ENCODE data around the gene MS4A10. TPM values are rescaled to one million over a fixed set of nuclear protein-coding genes. Genes with fewer than 3 reads are reported as not detected.

Gene MS4A10
- total and polyA plus RNA-seq, 4 donors: not detected

- TF ChIP-seq REST (IDR thresholded peaks at IDR 0.05) (no peak), HNF4A (conservative IDR thresholded peaks at IDR 0.05) (no peak), HNF4G (IDR thresholded peaks at IDR 0.05) (no peak), RAD21 (IDR thresholded peaks at IDR 0.05) (no peak), ZBTB33 (IDR thresholded peaks at IDR 0.05) (no peak)
These were observed 8.0 kb upstream of the MS4A10 start (continued) for GRCh38 chr11:60777106-60777505.

- TF ChIP-seq TAF1 (conservative IDR thresholded peaks at IDR 0.05) (no peak), FOXA1 (IDR thresholded peaks at IDR 0.05) (no peak), SP1 (IDR thresholded peaks at IDR 0.05) (no peak), CTCF (IDR thresholded peaks at IDR 0.05; ENCODE audit: low read depth, low read length, missing input control) (no peak), YY1 (IDR thresholded peaks at IDR 0.05) (no peak), RAD21 (IDR thresholded peaks at IDR 0.05) (no peak), EGR1 (IDR thresholded peaks at IDR 0.05; ENCODE audit: low read depth in 2 of 2) (no peak)
- no peak overlapping the region for H3K4me3 ChIP-seq (ENCODE audit: low read depth in 1 of 3, low read length in 3 of 3)
- DNase-seq (ENCODE audit: low spot score): no peak
- H3K27ac ChIP-seq (ENCODE audit: low read depth in 1 of 2, low read length in 2 of 2): no peak overlapping the region
- H3K36me3 ChIP-seq (ENCODE audit: control insufficient read depth in 4 of 4, insufficient read depth in 3 of 4, low read depth in 1 of 4, low read length in 3 of 4): no peaks in the 10 kb centered on the region
- H3K9ac ChIP-seq (ENCODE audit: low read depth in 1 of 2, low read length in 2 of 2): no peak overlapping the region
- no peaks in the 10 kb centered on the region for H3K27me3 ChIP-seq (ENCODE audit: control insufficient read depth in 4 of 4, insufficient read depth in 4 of 4, low read length in 3 of 4)
- peaks cover 0 to 2% (median 0%) of the 10 kb centered on the region in 4 donors for H3K9me3 ChIP-seq (ENCODE audit: control insufficient read depth in 4 of 4, low read length in 3 of 4)
- WGBS: 63% methylated on average over 2 of the region's 2 CpGs
- H3K4me1 ChIP-seq (ENCODE audit: control insufficient read depth in 4 of 4, insufficient read depth in 4 of 4, low read length in 3 of 4): no peaks in the 10 kb centered on the region
These were observed 7.6 kb upstream of the MS4A10 start for GRCh38 chr11:60777572-60777971.

GRCh38 chr11:60780065-60780464 is 5.1 kb upstream of the MS4A10 start:
- Histone ChIP-seq H3K9ac (ENCODE audit: low read depth in 1 of 2, low read length in 2 of 2) (no peak overlapping the region), H3K36me3 (ENCODE audit: control insufficient read depth in 4 of 4, insufficient read depth in 3 of 4, low read depth in 1 of 4, low read length in 3 of 4) (no peaks in the 10 kb centered on the region), H3K4me1 (ENCODE audit: control insufficient read depth in 4 of 4, insufficient read depth in 4 of 4, low read length in 3 of 4) (no peaks in the 10 kb centered on the region), H3K27ac (ENCODE audit: low read depth in 1 of 2, low read length in 2 of 2) (no peak overlapping the region), H3K27me3 (ENCODE audit: control insufficient read depth in 4 of 4, insufficient read depth in 4 of 4, low read length in 3 of 4) (no peaks in the 10 kb centered on the region), H3K9me3 (ENCODE audit: control insufficient read depth in 4 of 4, low read length in 3 of 4) (peaks cover 0 to 2% (median 0%) of the 10 kb centered on the region in 4 donors), H3K4me3 (ENCODE audit: low read depth in 1 of 3, low read length in 3 of 3) (no peak overlapping the region)
- WGBS: 86% methylated on average over 2 of the region's 2 CpGs
- no peak for DNase-seq (ENCODE audit: low spot score)
- TF ChIP-seq GABPA (IDR thresholded peaks at IDR 0.05 in 1 of 2, conservative IDR thresholded peaks at IDR 0.05 in 1 of 2): no peak
- no peak for TF ChIP-seq JUND (IDR thresholded peaks at IDR 0.05)
- TF ChIP-seq MAX (IDR thresholded peaks at IDR 0.05): no peak
- TF ChIP-seq HNF4A (conservative IDR thresholded peaks at IDR 0.05): no peak
- no peak for TF ChIP-seq NR2F2 (IDR thresholded peaks at IDR 0.05)
- no peak for TF ChIP-seq EGR1 (IDR thresholded peaks at IDR 0.05; ENCODE audit: low read depth in 2 of 2)
- no peak for TF ChIP-seq RXRA (IDR thresholded peaks at IDR 0.05)
- no peak for TF ChIP-seq ZBTB33 (IDR thresholded peaks at IDR 0.05)
- no peak for TF ChIP-seq REST (IDR thresholded peaks at IDR 0.05)
- TF ChIP-seq SP1 (IDR thresholded peaks at IDR 0.05): no peak
